ENCODE measurements around the gene ARID1B. TPM values are rescaled to one million over a fixed set of nuclear protein-coding genes. Genes with fewer than 3 reads are reported as not detected.

ARID1B gene
- total RNA-seq, 1 experiment from 2014 or later, result 63.9 TPM

DNA sequence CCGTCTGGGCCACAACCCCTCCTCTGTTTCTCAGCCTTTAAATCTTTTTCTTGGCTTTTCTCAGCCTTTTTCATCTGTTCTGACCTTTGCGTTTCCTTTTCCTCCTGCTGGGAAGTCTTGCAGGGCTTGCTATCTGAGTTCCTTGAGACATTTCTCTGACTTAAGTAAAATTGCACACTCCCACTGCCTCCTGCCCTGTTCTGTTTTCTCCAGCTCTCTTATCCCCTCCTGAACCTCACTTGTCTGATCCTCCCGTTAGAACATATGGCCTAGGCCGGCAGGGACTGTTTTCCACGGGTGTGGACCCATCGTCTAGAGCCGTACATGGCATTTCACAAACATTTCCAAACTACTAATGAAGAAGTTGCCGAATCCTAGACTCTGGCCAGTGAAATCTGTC is 63.0 kb downstream of the ARID1B start:
- no peaks in the 10 kb centered on the region for H3K27me3 Mint-ChIP-seq (ENCODE audit: insufficient read depth, unreplicated experiment)
- POLR2A ChIA-PET, result no interaction called here
- peaks cover 5% of the 10 kb centered on the region for H3K4me1 Mint-ChIP-seq (ENCODE audit: insufficient read depth, unreplicated experiment)
- DNase-seq (ENCODE audit: unreplicated experiment), result no peak
- peaks cover 6% of the 10 kb centered on the region for H3K36me3 Mint-ChIP-seq (ENCODE audit: insufficient read depth, unreplicated experiment)
- TF ChIP-seq, protein P1, sequence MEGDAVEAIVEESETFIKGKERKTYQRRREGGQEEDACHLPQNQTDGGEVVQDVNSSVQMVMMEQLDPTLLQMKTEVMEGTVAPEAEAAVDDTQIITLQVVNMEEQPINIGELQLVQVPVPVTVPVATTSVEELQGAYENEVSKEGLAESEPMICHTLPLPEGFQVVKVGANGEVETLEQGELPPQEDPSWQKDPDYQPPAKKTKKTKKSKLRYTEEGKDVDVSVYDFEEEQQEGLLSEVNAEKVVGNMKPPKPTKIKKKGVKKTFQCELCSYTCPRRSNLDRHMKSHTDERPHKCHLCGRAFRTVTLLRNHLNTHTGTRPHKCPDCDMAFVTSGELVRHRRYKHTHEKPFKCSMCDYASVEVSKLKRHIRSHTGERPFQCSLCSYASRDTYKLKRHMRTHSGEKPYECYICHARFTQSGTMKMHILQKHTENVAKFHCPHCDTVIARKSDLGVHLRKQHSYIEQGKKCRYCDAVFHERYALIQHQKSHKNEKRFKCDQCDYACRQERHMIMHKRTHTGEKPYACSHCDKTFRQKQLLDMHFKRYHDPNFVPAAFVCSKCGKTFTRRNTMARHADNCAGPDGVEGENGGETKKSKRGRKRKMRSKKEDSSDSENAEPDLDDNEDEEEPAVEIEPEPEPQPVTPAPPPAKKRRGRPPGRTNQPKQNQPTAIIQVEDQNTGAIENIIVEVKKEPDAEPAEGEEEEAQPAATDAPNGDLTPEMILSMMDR (IDR thresholded peaks at IDR 0.05; ENCODE audit: unreplicated experiment), result no peak
- H3K27ac Mint-ChIP-seq (ENCODE audit: low read depth, unreplicated experiment), result no peak overlapping the region
- no peaks in the 10 kb centered on the region for H3K9me3 Mint-ChIP-seq (ENCODE audit: unreplicated experiment)
- H3K4me3 Mint-ChIP-seq (ENCODE audit: unreplicated experiment), result no peak overlapping the region
- CTCF ChIA-PET, result no interaction called here
- intact Hi-C loops (cut with micrococcal nuclease), result no loop called here
- no TSS peak for BruUV-seq (replicated peaks)

DNA sequence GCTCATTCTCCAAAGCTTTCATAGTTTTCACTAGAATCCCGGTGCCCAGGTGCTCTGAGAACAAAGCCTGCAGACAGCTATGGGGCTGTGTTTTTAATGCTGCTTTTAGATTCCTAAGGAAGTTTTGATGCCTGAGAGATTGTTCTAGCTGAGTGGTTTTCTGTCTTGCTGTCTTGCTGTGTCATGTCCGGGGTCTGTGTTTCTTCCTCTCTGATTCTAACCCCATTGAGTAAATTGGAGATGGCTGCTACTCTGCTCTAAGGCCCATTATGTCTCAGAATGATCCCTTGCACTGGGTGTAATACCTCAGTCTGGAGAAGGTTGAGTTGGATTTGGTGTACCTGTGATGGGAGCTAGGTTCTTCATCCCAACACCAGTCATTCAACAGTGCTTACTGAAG is 63.4 kb downstream of the ARID1B start:
- no peaks in the 10 kb centered on the region for H3K27me3 Mint-ChIP-seq (ENCODE audit: insufficient read depth, unreplicated experiment)
- no peak overlapping the region for H3K4me3 Mint-ChIP-seq (ENCODE audit: unreplicated experiment)

GRCh38 chr6:156841508-156841907 is 64.3 kb downstream of the ARID1B start:
- TF ChIP-seq, protein P1 (IDR thresholded peaks at IDR 0.05; ENCODE audit: unreplicated experiment), result no peak
- Mint-ChIP-seq H3K9me3 (ENCODE audit: unreplicated experiment) (no peaks in the 10 kb centered on the region), H3K4me1 (ENCODE audit: insufficient read depth, unreplicated experiment) (peaks cover 11% of the 10 kb centered on the region), H3K27ac (ENCODE audit: low read depth, unreplicated experiment) (no peak overlapping the region), H3K36me3 (ENCODE audit: insufficient read depth, unreplicated experiment) (no peaks in the 10 kb centered on the region), H3K27me3 (ENCODE audit: insufficient read depth, unreplicated experiment) (no peaks in the 10 kb centered on the region), H3K4me3 (ENCODE audit: unreplicated experiment) (no peak overlapping the region)
- intact Hi-C loops (cut with micrococcal nuclease), result no loop called here
- no peak for DNase-seq (ENCODE audit: unreplicated experiment)
- ChIA-PET POLR2A (interaction anchor here (0.7 kb wide), 1 partner anchor 9 kb away, joined by 3 read pairs; no protein-coding TSS in a partner anchor), CTCF (no interaction called here)
- no TSS peak for BruUV-seq (replicated peaks)

More for the DNA sequence above, 63.4 kb downstream of the ARID1B start:
- ChIA-PET CTCF (no interaction called here), POLR2A (no interaction called here)
- H3K27ac Mint-ChIP-seq (ENCODE audit: low read depth, unreplicated experiment), result no peak overlapping the region
- no peaks in the 10 kb centered on the region for H3K9me3 Mint-ChIP-seq (ENCODE audit: unreplicated experiment)
- peaks cover 9% of the 10 kb centered on the region for H3K4me1 Mint-ChIP-seq (ENCODE audit: insufficient read depth, unreplicated experiment)
- DNase-seq (ENCODE audit: unreplicated experiment), result no peak
- TF ChIP-seq, protein P1 (IDR thresholded peaks at IDR 0.05; ENCODE audit: unreplicated experiment), result no peak
- BruUV-seq (replicated peaks), result no TSS peak
- peaks cover 5% of the 10 kb centered on the region for H3K36me3 Mint-ChIP-seq (ENCODE audit: insufficient read depth, unreplicated experiment)
- intact Hi-C loops (cut with micrococcal nuclease), result no loop called here

- CTCF ChIA-PET, result no interaction called here
- Mint-ChIP-seq H3K4me1 (ENCODE audit: insufficient read depth, unreplicated experiment) (peaks cover 22% of the 10 kb centered on the region), H3K36me3 (ENCODE audit: insufficient read depth, unreplicated experiment) (peaks cover 6% of the 10 kb centered on the region), H3K27ac (ENCODE audit: low read depth, unreplicated experiment) (no peak overlapping the region), H3K27me3 (ENCODE audit: insufficient read depth, unreplicated experiment) (no peaks in the 10 kb centered on the region), H3K4me3 (ENCODE audit: unreplicated experiment) (no peak overlapping the region), H3K9me3 (ENCODE audit: unreplicated experiment) (no peaks in the 10 kb centered on the region)
- POLR2A ChIA-PET, result interaction anchor here (1.0 to 1.2 kb wide), 2 partner anchors 37 to 102 kb away, joined by 3 read pairs; no protein-coding TSS in a partner anchor
- BruUV-seq (replicated peaks), result no TSS peak
- TF ChIP-seq, protein P1 (IDR thresholded peaks at IDR 0.05; ENCODE audit: unreplicated experiment), result no peak
- DNase-seq (ENCODE audit: unreplicated experiment), result no peak
- intact Hi-C loops (cut with micrococcal nuclease), result no loop called here
These were observed 65.5 kb downstream of the ARID1B start for GRCh38 chr6:156842598-156843250.

All from MCF 10A (cell line).